ENCODE results near the gene FKBP6. TPM values are rescaled to one million over a fixed set of nuclear protein-coding genes. Genes with fewer than 3 reads are reported as not detected.
"Not testable (repeated sequence)": the region's sequence is repeated elsewhere in the genome, so short reads cannot be mapped to it uniquely, and the experiment has no call there.

The FKBP6 gene
- total RNA-seq, 1 donor from 2014 or later = not detected

DNA sequence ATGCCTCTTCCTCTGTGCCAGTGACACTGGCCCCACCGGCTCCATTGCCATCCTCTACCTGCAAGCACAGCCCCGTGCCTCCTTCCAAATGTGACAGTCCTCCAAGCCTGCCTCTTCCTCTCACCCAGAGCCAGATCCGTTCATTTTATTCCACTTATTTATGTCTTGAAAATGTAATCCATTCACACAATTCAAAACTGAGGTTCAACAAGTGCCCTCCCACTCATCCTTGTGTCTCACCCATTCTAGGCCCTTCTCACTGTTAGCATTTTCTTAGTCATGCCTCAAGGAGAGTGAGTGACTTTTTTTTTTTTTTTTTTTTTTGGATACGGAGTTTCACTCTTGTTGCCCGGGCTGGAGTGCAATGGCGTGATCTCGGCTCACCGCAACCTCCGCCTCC, 41.7 kb downstream of the FKBP6 start:
- Mint-ChIP-seq H3K27me3 (ENCODE audit: low read depth, unreplicated experiment) (peaks cover 13% of the 10 kb centered on the region), H3K4me1 (ENCODE audit: low read depth, unreplicated experiment) (no peaks in the 10 kb centered on the region), H3K9me3 (ENCODE audit: unreplicated experiment) (peaks cover 2% of the 10 kb centered on the region), H3K27ac (ENCODE audit: unreplicated experiment) (no peak overlapping the region), H3K4me3 (ENCODE audit: unreplicated experiment) (no peak overlapping the region), H3K36me3 (ENCODE audit: low read depth, unreplicated experiment) (peaks cover 2% of the 10 kb centered on the region)
- DNase-seq (ENCODE audit: low read depth) (no peak), FAIRE-seq (no peak)
- Histone ChIP-seq H3K9me3 (ENCODE audit: insufficient read depth, low read depth, low read length) (no peaks in the 10 kb centered on the region), H3K9ac (ENCODE audit: low read length) (no peak overlapping the region), H3K4me1 (ENCODE audit: insufficient read depth, low read length) (no peaks in the 10 kb centered on the region), H3K36me3 (ENCODE audit: insufficient read depth, low read length) (no peaks in the 10 kb centered on the region), H3K27me3 (ENCODE audit: insufficient read depth, low read length) (no peaks in the 10 kb centered on the region), H4K20me1 (ENCODE audit: insufficient read depth, low read length) (no peaks in the 10 kb centered on the region), H3K27ac (ENCODE audit: low read depth, low read length) (no peak overlapping the region), H2AFZ (ENCODE audit: low read depth, low read length) (no peak overlapping the region), H3K4me3 (ENCODE audit: insufficient read depth, low read depth, low read length) (no peak overlapping the region), H3K4me2 (ENCODE audit: low read length) (no peak overlapping the region), H3K79me2 (ENCODE audit: insufficient read depth, low read length) (no peaks in the 10 kb centered on the region)
- no peak for TF ChIP-seq EZH2 (IDR thresholded peaks at IDR 0.05; ENCODE audit: insufficient read depth, low read length)
- TF ChIP-seq, protein P1, sequence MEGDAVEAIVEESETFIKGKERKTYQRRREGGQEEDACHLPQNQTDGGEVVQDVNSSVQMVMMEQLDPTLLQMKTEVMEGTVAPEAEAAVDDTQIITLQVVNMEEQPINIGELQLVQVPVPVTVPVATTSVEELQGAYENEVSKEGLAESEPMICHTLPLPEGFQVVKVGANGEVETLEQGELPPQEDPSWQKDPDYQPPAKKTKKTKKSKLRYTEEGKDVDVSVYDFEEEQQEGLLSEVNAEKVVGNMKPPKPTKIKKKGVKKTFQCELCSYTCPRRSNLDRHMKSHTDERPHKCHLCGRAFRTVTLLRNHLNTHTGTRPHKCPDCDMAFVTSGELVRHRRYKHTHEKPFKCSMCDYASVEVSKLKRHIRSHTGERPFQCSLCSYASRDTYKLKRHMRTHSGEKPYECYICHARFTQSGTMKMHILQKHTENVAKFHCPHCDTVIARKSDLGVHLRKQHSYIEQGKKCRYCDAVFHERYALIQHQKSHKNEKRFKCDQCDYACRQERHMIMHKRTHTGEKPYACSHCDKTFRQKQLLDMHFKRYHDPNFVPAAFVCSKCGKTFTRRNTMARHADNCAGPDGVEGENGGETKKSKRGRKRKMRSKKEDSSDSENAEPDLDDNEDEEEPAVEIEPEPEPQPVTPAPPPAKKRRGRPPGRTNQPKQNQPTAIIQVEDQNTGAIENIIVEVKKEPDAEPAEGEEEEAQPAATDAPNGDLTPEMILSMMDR (IDR thresholded peaks at IDR 0.05; ENCODE audit: insufficient read depth, low read depth, low read length) = no peak

GRCh38 chr7:73373741-73374140, 45.8 kb downstream of the FKBP6 start:
- Mint-ChIP-seq H3K9me3 (ENCODE audit: unreplicated experiment) (peaks cover 2% of the 10 kb centered on the region), H3K27me3 (ENCODE audit: low read depth, unreplicated experiment) (peaks cover 16% of the 10 kb centered on the region), H3K4me3 (ENCODE audit: unreplicated experiment) (no peak overlapping the region), H3K4me1 (ENCODE audit: low read depth, unreplicated experiment) (no peaks in the 10 kb centered on the region), H3K27ac (ENCODE audit: unreplicated experiment) (no peak overlapping the region), H3K36me3 (ENCODE audit: low read depth, unreplicated experiment) (peaks cover 2% of the 10 kb centered on the region)
- TF ChIP-seq, protein P1 (IDR thresholded peaks at IDR 0.05; ENCODE audit: insufficient read depth, low read depth, low read length) = no peak
- TF ChIP-seq EZH2 (IDR thresholded peaks at IDR 0.05; ENCODE audit: insufficient read depth, low read length) = no peak
- peaks cover 6% of the 10 kb centered on the region for H3K27me3 ChIP-seq (ENCODE audit: insufficient read depth, low read length)
- no peak overlapping the region for H3K4me2 ChIP-seq (ENCODE audit: low read length)
- no peak overlapping the region for H2AFZ ChIP-seq (ENCODE audit: low read depth, low read length)
- no peaks in the 10 kb centered on the region for H3K9me3 ChIP-seq (ENCODE audit: insufficient read depth, low read depth, low read length)
- H3K79me2 ChIP-seq (ENCODE audit: insufficient read depth, low read length) = no peaks in the 10 kb centered on the region
- FAIRE-seq (no peak), DNase-seq (ENCODE audit: low read depth) (no peak)
- H3K4me1 ChIP-seq (ENCODE audit: insufficient read depth, low read length) = no peaks in the 10 kb centered on the region
- no peaks in the 10 kb centered on the region for H4K20me1 ChIP-seq (ENCODE audit: insufficient read depth, low read length)
- no peak overlapping the region for H3K9ac ChIP-seq (ENCODE audit: low read length)
- no peaks in the 10 kb centered on the region for H3K36me3 ChIP-seq (ENCODE audit: insufficient read depth, low read length)
- no peak overlapping the region for H3K27ac ChIP-seq (ENCODE audit: low read depth, low read length)
- H3K4me3 ChIP-seq (ENCODE audit: insufficient read depth, low read depth, low read length) = no peak overlapping the region

DNA sequence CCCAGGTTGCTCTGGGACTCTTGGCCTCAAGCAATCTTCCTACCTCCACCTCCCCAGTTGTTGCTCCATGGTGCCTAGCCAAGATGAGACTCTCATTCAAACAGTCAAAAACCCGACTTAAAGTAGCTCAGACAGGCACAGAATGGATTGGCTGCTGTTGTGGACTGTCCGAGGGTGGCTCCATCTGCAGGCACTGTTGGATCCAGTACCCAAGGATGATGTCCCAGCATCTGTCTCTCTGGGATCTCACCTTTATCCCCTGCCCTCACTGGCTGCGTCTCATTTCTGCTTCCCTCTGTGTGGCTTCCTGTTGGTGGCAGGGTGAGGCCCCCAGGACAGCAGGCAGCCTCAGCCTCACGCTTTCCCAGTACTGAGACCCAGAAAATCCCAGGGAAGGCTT, 48.3 kb downstream of the FKBP6 start:
- H3K27me3 ChIP-seq (ENCODE audit: insufficient read depth, low read length); H3K4me1 Mint-ChIP-seq (ENCODE audit: low read depth, unreplicated experiment); H4K20me1 ChIP-seq (ENCODE audit: insufficient read depth, low read length); H3K9ac ChIP-seq (ENCODE audit: low read length); H3K4me1 ChIP-seq (ENCODE audit: insufficient read depth, low read length); H3K79me2 ChIP-seq (ENCODE audit: insufficient read depth, low read length); H3K9me3 Mint-ChIP-seq (ENCODE audit: unreplicated experiment); H3K4me3 ChIP-seq (ENCODE audit: insufficient read depth, low read depth, low read length); H3K9me3 ChIP-seq (ENCODE audit: insufficient read depth, low read depth, low read length); H3K4me2 ChIP-seq (ENCODE audit: low read length); H3K4me3 Mint-ChIP-seq (ENCODE audit: unreplicated experiment); H3K27ac Mint-ChIP-seq (ENCODE audit: unreplicated experiment); FAIRE-seq; H3K27ac ChIP-seq (ENCODE audit: low read depth, low read length); DNase-seq (ENCODE audit: low read depth); H2AFZ ChIP-seq (ENCODE audit: low read depth, low read length); H3K36me3 ChIP-seq (ENCODE audit: insufficient read depth, low read length); H3K36me3 Mint-ChIP-seq (ENCODE audit: low read depth, unreplicated experiment): not testable (repeated sequence)
- H3K27me3 Mint-ChIP-seq (ENCODE audit: low read depth, unreplicated experiment) = peaks cover 17% of the 10 kb centered on the region
